ENCODE data around the gene KRTAP19-3.
"Not testable (repeated sequence)": the region's sequence is repeated elsewhere in the genome, so short reads cannot be mapped to it uniquely, and the experiment has no call there.

Gene KRTAP19-3

DNA sequence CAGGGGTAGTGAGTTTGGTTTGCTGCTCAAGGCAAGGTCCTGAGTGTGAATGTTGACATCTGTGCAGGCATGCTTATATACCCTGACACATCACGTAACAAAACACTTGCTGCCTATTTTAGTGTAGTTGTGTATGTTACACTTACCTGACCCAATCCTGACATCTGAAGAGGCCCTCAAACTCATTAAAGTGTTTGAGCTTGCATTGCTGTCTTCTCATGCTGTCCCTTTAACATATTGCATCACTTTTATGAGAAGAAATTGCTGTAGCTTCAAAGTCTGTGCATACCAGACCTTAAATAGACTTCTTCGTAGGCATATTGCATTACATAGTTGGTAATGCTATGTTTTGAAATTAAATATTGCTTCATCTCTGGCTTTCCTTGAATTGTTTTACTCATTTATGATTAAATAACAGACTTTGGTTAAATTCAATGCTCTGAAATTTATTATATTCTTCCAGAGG, at the start of gene KRTAP19-3:
TSS of gene KRTAP19-3 (minus strand) at position 51 of the 466 bp plus-strand sequence. CDS start 56 bp downstream, outside the sequence.
- DNase-seq: no peak

- no peak for DNase-seq
Measured at GRCh38 chr21:30518876-30519275, 27.1 kb upstream of the KRTAP19-3 start.

DNA sequence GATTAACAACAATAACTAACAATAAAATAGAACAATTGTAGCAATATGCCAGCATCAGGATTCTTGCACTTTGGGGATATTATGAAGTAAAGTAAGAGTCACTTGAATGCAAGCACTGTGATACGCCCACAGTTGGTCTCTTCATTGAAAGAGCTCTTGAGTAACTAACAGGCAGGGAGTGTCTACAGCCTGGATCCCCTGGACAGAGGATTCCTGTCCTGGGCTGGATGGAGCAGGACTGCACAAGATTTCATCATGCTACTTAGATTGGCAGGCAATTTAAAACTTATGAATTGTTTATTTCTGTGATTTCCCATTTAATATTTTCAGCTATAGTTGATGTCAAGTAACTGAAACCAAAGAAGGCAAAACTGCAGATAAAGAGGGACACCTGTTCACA, 23.9 kb upstream of the KRTAP19-3 start:
- no peak for DNase-seq

- DNase-seq: not testable (repeated sequence)
Measured at GRCh38 chr21:30505621-30506205, 13.9 kb upstream of the KRTAP19-3 start.

DNA sequence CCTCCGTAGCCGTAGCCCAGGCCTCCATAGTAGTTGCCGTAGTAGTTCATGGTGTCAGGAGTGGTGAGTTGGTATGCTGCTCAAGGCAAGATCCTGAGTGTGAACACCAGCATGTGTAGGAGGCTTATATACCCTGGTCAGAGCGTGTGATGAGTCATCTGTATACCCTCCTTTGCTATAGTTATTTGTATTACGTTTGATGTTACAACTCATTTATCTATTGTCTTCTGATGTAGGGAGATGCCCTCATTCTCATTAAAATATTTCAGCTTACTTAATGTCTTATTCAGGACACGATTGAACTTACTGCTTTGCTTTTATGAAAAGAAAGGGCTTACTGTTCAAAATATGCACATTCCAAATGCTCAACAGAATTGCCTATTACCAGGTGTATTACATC, 10.2 kb upstream of the KRTAP19-3 start, which contains the start of gene KRTAP19-5:
TSS of gene KRTAP19-5 (minus strand) at position 101 of the 400 bp plus-strand sequence. CDS start at position 50, 51 bp downstream.
- no peak for DNase-seq

DNA sequence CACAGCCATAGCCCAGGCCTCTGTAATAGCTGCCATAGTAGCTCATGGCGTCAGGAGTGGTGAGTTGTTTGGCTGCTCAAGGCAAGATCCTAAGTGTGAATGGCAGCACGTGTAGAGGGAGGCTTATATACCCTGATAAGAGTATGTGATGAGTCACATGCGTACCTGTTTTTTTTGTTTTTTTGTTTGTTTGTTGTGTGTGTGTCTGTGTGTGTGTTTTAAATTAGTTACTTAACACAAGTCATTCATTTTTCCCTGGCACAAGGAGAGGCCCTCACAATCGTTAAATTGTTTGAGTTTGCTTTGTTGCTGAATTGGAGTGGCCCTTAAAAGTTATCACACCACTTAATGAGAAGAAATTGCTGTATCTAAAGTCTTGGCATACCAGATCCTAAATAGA, 5.3 kb upstream of the KRTAP19-3 start, which contains the start of gene KRTAP19-4:
TSS of gene KRTAP19-4 (minus strand) at position 101 of the 400 bp plus-strand sequence. CDS start at position 46, 55 bp downstream.
- no peak for DNase-seq

DNA sequence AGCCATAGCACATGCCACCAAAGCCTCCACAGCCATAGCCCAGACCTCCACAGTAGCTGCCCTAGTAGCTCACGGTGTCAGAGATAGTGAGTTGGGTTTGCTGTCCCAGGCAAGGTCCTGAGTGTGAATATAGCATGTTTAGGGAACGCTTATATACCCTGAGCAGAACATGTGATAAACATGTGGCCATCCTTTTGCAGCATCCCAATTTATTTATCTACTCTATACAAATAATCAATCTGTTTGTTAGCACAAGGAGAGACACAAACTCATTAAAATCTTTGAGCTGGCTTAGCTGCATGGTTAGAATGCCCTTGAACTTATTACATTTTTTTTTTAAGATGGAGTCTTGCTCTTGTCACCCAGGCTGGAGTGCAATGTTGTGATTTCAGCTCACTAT, 4.5 kb downstream of the KRTAP19-3 start, which contains the start of gene KRTAP19-2:
TSS of gene KRTAP19-2 (minus strand) at position 101 of the 400 bp plus-strand sequence. CDS start at position 13, 88 bp downstream.
- DNase-seq: no peak

- DNase-seq: no peak
Measured at GRCh38 chr21:30486180-30486579, 5.6 kb downstream of the KRTAP19-3 start.

DNA sequence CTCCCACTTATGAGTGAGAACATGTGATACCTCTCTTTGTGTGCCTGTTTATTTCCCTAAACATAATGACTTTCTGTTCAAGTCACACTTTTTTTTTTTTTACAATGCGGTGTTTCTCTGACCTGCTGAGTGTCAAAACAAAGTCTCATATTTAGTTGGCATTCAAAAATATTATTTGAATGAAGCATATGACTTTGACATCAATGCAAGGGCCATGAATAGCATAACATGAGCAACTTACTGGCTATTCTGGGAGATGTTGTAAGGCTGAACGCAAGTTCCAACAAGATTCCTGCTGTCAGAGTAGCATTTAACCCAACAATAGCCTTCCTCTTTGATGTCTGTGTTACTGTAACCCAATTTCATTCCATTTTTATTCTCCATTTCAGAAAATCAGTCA, 9.7 kb downstream of the KRTAP19-3 start:
- no peak for DNase-seq

GRCh38 chr21:30480145-30480544, 11.7 kb downstream of the KRTAP19-3 start, which contains the start of gene KRTAP19-1:
KRTAP19-1 (minus strand) TSS chr21:30480367; CDS start chr21:30480317, 50 bp downstream.
- DNase-seq: no peak

DNA sequence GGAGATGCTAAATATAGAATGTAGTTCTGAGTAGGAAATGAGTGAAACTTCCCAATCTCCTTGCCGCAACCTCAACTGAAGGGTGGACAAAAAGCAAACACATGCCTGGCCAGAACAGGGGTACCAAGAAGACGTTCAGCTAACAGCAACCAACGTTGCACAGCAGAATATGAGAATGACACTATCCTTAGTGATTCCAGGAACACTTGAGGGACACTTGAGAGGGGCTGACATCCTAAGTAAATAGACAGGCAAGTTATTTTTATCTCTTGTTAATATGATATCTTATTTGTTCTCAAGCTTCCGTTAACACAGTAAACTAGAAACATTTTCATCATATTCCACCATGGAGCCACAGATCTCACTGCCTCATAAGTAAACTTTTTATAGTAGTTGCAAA, 12.6 kb downstream of the KRTAP19-3 start:
- no peak for DNase-seq

GRCh38 chr21:30478004-30478403, 13.8 kb downstream of the KRTAP19-3 start:
- no peak for DNase-seq

DNA sequence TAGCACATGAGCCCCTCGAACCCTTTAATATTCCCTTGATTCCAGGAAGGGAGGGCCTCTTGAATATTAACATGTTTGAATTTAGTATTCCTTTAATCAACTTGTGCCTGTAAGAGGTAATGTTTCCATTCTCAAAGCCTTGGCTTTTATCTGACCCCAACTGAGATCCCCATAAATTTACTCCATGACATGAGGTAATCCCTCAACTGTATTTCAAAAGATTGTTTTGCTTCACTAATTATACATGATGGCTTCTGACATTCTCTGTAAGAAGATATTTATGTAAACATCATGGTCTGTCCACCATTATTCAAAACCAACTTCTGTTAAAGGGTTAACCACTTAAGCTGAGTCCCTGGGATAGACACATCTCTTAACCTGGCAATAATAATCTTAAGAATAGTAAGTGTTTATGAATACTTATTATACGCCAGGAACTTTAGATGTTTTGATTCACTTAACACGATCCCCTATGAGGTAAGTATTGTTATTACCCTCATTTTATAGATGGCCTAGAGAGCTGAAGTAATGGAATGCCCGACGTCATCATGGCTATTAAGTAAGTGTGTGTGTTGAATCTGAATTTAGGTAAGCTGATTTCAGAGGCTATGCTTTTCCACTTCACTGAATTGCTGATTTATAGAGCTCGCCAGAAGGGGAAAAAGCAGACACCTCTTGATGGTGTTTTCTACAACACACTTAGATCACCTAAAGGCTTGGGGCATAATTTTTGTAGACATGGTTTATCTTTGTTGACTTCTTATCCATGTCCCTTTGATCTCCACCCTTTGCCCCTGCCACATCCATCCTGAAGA, 22.7 kb downstream of the KRTAP19-3 start:
- no peak for DNase-seq

DNA sequence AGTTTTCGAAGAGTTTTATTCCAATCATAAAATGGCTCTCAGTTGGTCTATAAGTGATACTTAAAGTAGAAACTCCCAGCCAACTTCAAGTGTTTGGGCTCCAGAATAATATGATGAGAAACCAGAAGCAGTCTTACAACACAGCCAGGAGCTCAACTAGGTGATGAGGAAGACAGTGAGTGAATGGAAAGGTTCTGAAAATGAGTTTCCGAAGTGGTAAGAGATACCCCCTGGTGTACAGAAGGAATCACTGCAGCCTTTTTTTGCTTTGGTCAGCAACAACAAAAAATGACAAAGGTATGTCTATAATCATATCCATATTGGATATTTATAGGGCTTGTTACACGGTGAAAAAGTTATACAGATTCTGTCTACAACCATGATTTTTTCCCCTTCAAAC, 28.1 kb downstream of the KRTAP19-3 start:
- DNase-seq: no peak

DNA sequence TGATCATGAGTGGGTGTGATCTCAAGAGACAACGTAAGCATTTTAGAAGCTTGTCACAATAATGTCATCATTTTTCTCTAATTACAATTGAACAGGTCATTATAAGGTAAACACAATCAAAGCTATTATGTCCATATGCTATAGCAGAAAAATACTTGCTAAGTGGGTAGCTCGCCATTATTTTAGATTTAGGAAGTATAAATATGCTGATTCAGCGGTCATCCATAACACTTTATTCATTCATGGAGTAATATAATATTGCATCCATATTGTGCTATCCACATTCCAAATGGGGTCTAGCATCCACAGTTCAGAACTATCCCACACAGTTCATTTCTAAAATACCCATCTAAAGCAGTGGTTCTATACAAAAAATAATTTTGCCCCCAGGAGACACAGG, 43.3 kb downstream of the KRTAP19-3 start:
- DNase-seq: no peak

DNA sequence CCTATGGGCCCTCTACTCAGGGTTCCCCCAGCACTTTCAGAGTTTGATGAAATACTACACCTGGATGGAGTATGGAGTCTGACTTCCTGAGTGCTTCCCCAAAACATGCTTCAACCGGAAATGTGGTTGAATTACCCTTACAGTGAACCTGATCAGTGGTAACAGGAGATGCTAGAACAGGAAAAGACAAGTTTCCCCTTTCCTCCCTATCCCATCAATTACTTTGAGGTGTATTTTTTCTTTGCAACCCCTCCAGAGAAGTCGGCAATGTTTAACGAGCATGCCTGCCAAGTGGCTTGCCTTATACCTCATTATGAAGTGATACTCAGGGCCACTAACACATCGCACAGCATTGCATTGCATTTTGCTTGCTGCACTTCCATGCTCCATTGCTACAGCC, 44.8 kb downstream of the KRTAP19-3 start:
- DNase-seq: no peak

DNA sequence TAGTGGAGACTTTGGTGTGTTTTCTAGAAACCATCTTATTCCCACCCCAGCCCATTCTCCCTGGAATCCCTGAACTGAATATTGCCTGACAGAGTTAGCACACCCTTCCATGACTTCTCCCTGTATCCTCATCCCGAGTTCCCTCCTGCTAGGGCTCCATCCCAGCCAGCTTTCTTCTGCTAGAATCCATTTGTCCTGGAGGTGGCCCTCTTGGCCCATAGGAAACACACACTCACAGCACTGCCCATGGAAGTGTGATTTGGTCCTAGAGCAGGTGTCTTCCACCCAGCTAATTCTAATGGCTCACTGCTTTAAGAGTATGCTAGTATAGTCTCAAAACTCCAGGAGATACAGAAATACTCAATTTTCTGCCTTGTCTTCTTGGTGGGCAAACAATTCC, 47.6 kb downstream of the KRTAP19-3 start:
- no peak for DNase-seq

DNA sequence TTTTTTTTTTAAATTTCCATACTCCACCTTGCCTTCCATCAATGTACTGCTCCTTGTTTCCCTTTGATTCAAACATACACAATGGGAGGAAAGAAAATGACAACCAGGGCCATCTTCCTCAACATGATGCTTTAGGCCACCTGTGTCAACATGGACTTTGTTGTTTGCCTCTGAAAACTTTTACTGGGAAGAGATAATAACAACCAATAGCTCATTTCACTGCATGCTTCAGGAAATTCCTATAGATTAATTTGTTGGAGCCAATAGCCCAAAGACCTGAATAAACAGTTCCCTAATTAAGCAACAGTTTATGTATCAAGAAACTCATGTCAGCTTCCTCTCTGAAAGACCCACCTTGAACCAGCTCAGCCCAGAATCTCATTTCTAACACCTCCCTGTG, 48.6 kb downstream of the KRTAP19-3 start:
- no peak for DNase-seq

Measured in GF-D8 (cell line).